Heart left ventricle (tissue), 16 donors: Measurements from ENCODE around the gene PLG. TPM values are rescaled to one million over a fixed set of nuclear protein-coding genes. Genes with fewer than 3 reads are reported as not detected.

Experiments used
- ATAC-seq, 4 donors: fragments of 200-7000 bp; cut with Tn5 transposase; one replicate each; pipeline ENCODE4 v1.9.1; 2020 to 2022; ENCODE audit warnings: moderate library complexity in 4 of 4, mild to moderate bottlenecking in 3 of 4, moderate number of reproducible peaks in 1 of 4
- DNase-seq, 5 donors: peaks; one replicate each; pipeline ENCODE4 v3.0.0-alpha.2; 2020
- H3K27ac ChIP-seq, 12 donors: fragments of 200-600 bp; sonication (generic) in 4 of 12; one replicate each; pipeline versions ENCODE4 v1.5.0 to v1.8.0; 2016 to 2022; ENCODE audit warnings: mild to moderate bottlenecking in 2 of 12
- H3K27me3 ChIP-seq, 9 donors: fragments of 200-600 bp; sonication (generic) in 2 of 9; one replicate each; pipeline versions ENCODE4 v1.5.1 to v1.8.0; 2016 to 2022; ENCODE audit warnings: mild to moderate bottlenecking in 3 of 9
- H3K36me3 ChIP-seq, 9 donors: fragments of 200-600 bp; sonication (generic) in 2 of 9; one replicate each; pipeline versions ENCODE4 v1.5.0 to v1.8.0; 2018 to 2022; ENCODE audit warnings: mild to moderate bottlenecking in 2 of 9
- H3K4me1 ChIP-seq, 12 donors: fragments of 200-600 bp; sonication (generic) in 4 of 12; one replicate each; pipeline versions ENCODE4 v1.5.0 to v1.8.0; 2016 to 2022; ENCODE audit warnings: mild to moderate bottlenecking in 3 of 12
- H3K4me3 ChIP-seq, 12 donors: fragments of 200-600 bp; sonication (generic) in 4 of 12; one replicate each; pipeline versions ENCODE4 v1.5.0 to v1.8.0; 2017 to 2022; ENCODE audit warnings: mild to moderate bottlenecking in 9 of 12, moderate library complexity in 4 of 12
- H3K9me3 ChIP-seq, 12 donors: fragments of 200-600 bp; sonication (generic) in 4 of 12; one replicate each; pipeline versions ENCODE4 v1.5.0 to v1.8.0; 2016 to 2022; ENCODE audit warnings: mild to moderate bottlenecking in 1 of 12
- CTCF ChIP-seq, 12 donors: fragments of 200-600 bp; sonication (generic) in 4 of 12; IDR thresholded peaks; one replicate each; pipeline versions ENCODE4 v1.5.0 to v1.8.0; 2018 to 2022; ENCODE audit warnings: antibody characterized with exemption in 12 of 12, mild to moderate bottlenecking in 5 of 12
- POLR2A ChIP-seq, 2 donors: fragments of 450-650 bp; IDR thresholded peaks; one replicate each; pipeline ENCODE4 v1.6.1; 2017; ENCODE audit warnings: antibody characterized with exemption in 2 of 2, mild to moderate bottlenecking in 2 of 2, moderate library complexity in 2 of 2
- WGBS, 4 donors: extraction: QIAGEN DNeasy Blood & Tissue Kit in 2 of 4; methylation state at CpG; one replicate each; pipeline versions ENCODE4 v1.1.5 to v1.1.7; 2013 to 2018; 5-methylcytosine and 5-hydroxymethylcytosine counted together
- intact Hi-C, 10 donors: fragments of 100-400 bp; cut with DNase I; formaldehyde crosslinking; loops; one replicate each; pipeline versions ENCODE4 v1.11.1 to v1.14.2; 2022
- polyA plus RNA-seq, 2 donors: library from polyadenylated mRNA; stranded (reverse); fragments of 200-250 nt; gene quantifications; one replicate each; pipeline ENCODE4 v1.2.3, GENCODE V29; 2013
- total RNA-seq, 9 donors: library from RNA; depleted of rRNA in 2 of 9; stranded (reverse); fragments of >200 nt in 2 of 9; fragmentation: NEBNext Ultra II Directional in 3 of 9; extraction: Animal tissue kit (Norgen Biotek cat#: 25700) in 3 of 9; gene quantifications; one replicate each; pipeline versions ENCODE4 v1.1.0 to v1.2.4, GENCODE V29; 2016 to 2023
- donor health status: ischemic (EF 13 %, LVEDD 7.1; RV severe dilation, severe dysfunction).
- donor health status: healthy with polysubstance abuse.
- donor health status: DM: no; HTN: yes; CAD: no.
- donor health status: DM: no; HTN: no; CAD: no.
- donor health status: ischemic (EF 25% LVEDD 6.9; RV normal size, moderate dysfunction).
- donor health status: ischemic (EF 25% LVEDD 5.7; RV mildly dilated, moderate dysfunction).
- donor health status: healthy.
- donor health status: DM: yes; HTN: yes; CAD: no.
- donor health status: ischemic (EF 35%, LVEDD 5.7; RV mildly dilated, moderate dysfunction).
- donor health status: nonischemic (EF 11% LVEDD 7.7; RV severe dilation, severe dysfunction).
- donor health status: DM: yes; HTN: yes; CAD: no.
- donor health status: PGD.
- donor health status: ischemic (EF 29% LVEDD 5.4; RV normal size, mild dysfunction).
- donor health status: nonischemic (EF 23%, LVEDD 6.1; RV moderate dilation, normal function).

Gene PLG
- total and polyA plus RNA-seq, 11 donors: 0.03 to 0.44 TPM; not detected in 9

DNA sequence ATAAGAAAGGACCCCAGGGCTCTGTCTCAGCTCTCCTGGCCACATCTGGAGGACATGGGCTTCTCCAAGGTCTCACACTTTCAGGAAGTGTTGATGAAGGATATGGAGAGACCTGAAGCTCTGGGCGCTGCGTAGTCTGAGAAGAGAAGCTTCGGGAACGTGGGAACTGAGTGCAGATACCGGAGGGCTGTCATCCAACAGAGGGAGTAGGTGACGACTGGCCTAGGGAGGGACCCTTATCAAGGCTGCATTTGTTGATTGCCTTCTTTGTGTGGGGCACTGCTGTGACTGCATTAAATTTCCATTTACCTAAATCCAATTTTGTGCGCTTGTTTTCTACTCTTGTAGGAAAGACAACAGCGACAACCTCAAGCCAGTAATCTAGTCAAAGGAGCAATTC is 63.4 kb downstream of the PLG start:
- peaks cover 0 to 11% (median 0%) of the 10 kb centered on the region in 12 donors for H3K4me1 ChIP-seq
- DNase-seq (no peak), ATAC-seq (no peak)
- H3K4me3 ChIP-seq: no peak overlapping the region
- intact Hi-C loops: loop anchor here in 1 of 10 donors (5.0 kb wide), 1 partner anchor 248 kb away; no protein-coding TSS in a partner anchor
- no peak overlapping the region for H3K27ac ChIP-seq
- H3K36me3 ChIP-seq: no peaks in the 10 kb centered on the region
- H3K9me3 ChIP-seq: peaks cover 0 to 19% (median 8%) of the 10 kb centered on the region in 12 donors
- WGBS, 4 donors: 31 to 48% (median 39%) methylated on average over 8 of the region's 8 CpGs
- H3K27me3 ChIP-seq: peaks cover 0 to 30% (median 14%) of the 10 kb centered on the region in 9 donors
- TF ChIP-seq POLR2A (IDR thresholded peaks at IDR 0.05) (no peak), CTCF (IDR thresholded peaks at IDR 0.05) (no peak)

- 22 to 51% (median 28%) methylated on average over 4 to 7 of the region's 7 CpGs for WGBS, 4 donors
- intact Hi-C loops: loop anchor here in 1 of 10 donors (5.0 kb wide), 1 partner anchor 249 kb away; no protein-coding TSS in a partner anchor
- no peak for DNase-seq
- Histone ChIP-seq H3K27me3 (peaks cover 0 to 33% (median 14%) of the 10 kb centered on the region in 9 donors), H3K36me3 (no peaks in the 10 kb centered on the region), H3K4me1 (peaks cover 0 to 11% (median 0%) of the 10 kb centered on the region in 12 donors), H3K9me3 (peaks cover 0 to 13% (median 8%) of the 10 kb centered on the region in 12 donors), H3K4me3 (peak overlapping the region in 7 of 12 donors; percentile 20 to 52 (median 45)), H3K27ac (no peak overlapping the region)
- TF ChIP-seq POLR2A (IDR thresholded peaks at IDR 0.05) (no peak), CTCF (IDR thresholded peaks at IDR 0.05) (no peak)
- ATAC-seq: no peak
Observed at GRCh38 chr6:160766657-160766988, 64.6 kb downstream of the PLG start.

DNA sequence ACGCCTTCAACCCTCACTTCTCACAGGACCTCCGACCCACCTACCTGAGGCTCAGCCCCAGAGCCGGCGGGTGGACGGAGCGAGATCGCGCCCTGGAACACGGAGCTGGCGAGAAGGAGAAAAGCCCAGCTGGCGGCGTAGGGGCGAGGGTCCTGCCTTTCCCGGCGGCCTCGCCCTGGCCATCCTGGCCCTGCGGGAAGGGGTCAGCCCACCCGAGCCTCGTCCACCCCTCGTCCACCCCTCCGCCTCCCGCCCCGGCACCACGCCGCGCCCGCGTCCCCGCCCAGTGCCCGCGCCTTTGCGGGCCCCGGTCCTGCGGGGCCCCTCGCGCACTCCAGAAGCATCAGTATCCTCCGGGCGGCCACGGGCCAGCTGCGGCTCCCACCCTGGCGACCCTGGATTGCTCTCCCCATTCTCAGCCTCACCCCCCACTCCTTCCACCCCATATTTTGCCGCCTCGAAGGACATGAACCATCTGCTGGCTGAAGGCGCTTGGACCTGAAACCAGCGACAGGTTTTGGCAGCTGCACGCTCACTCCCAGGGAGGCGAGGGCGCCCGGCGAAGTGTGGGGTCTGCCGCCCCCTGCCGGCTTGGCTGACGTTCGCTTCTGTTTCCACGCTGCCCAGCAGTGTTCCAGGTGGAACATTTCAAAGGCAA is 65.1 kb downstream of the PLG start:
- intact Hi-C loops: loop anchor here in 1 of 10 donors (5.0 kb wide), 1 partner anchor 250 kb away; no protein-coding TSS in a partner anchor
- TF ChIP-seq CTCF (IDR thresholded peaks at IDR 0.05) (peak; percentile 46 to 77 (median 61)), POLR2A (IDR thresholded peaks at IDR 0.05) (no peak)
- 0 to 3% (median 1%) methylated on average over 19 to 55 of the region's 55 CpGs for WGBS, 4 donors
- ATAC-seq (peak; percentile 64 to 93 (median 79)), DNase-seq (peak; percentile 39 to 78 (median 58))
- peaks cover 0 to 33% (median 14%) of the 10 kb centered on the region in 9 donors for H3K27me3 ChIP-seq
- no peaks in the 10 kb centered on the region for H3K36me3 ChIP-seq
- H3K4me3 ChIP-seq: peak overlapping the region in 11 of 12 donors; percentile 20 to 52 (median 43)
- H3K4me1 ChIP-seq: peaks cover 0 to 11% (median 0%) of the 10 kb centered on the region in 12 donors
- no peak overlapping the region for H3K27ac ChIP-seq
- H3K9me3 ChIP-seq: peaks cover 0 to 9% (median 7%) of the 10 kb centered on the region in 12 donors

- Histone ChIP-seq H3K36me3 (no peaks in the 10 kb centered on the region), H3K27me3 (peaks cover 0 to 33% (median 14%) of the 10 kb centered on the region in 9 donors), H3K9me3 (peaks cover 0 to 4% (median 2%) of the 10 kb centered on the region in 12 donors), H3K27ac (no peak overlapping the region), H3K4me1 (peaks cover 0 to 11% (median 0%) of the 10 kb centered on the region in 12 donors), H3K4me3 (peak overlapping the region in 8 of 12 donors; percentile 37 to 52 (median 44))
- 45 to 50% (median 47%) methylated on average over 5 of the region's 5 CpGs for whole genome bisulfite sequencing, 4 donors
- ATAC-seq: no peak
- DNase-seq: no peak
- no peak for TF ChIP-seq POLR2A (IDR thresholded peaks at IDR 0.05)
- no peak for TF ChIP-seq CTCF (IDR thresholded peaks at IDR 0.05)
- intact Hi-C loops: loop anchor here in 1 of 10 donors (5.0 kb wide), 1 partner anchor 250 kb away; no protein-coding TSS in a partner anchor
Observed at GRCh38 chr6:160767647-160768019, 65.6 kb downstream of the PLG start.
